AG04449 (cell line): ENCODE data around the gene MYO1G.

ENCODE experiments used
- CTCF ChIA-PET: fragments of 350-600 bp; formaldehyde crosslinking; extraction: SDS; loops from one replicate; lab custom pipeline; 2021; ENCODE audit warnings: antibody characterized with exemption; lab: Yijun Ruan, JAX
- POLR2A ChIA-PET: fragments of 400-600, 350-600 bp; formaldehyde crosslinking; extraction: SDS; loops from one replicate; lab custom pipeline; 2020; ENCODE audit warnings: antibody characterized with exemption, inconsistent platforms; lab: Yijun Ruan, JAX
- DNase-seq: peaks from one replicate; pipeline ENCODE4 v3.0.0-alpha.2; 2010; ENCODE audit warnings: low read depth, low spot score
- H3K4me3 ChIP-seq: 2 replicates; pipeline ENCODE4 v1.5.1; 2011; ENCODE audit warnings: low read depth, mild to moderate bottlenecking, control low read depth, low read length
- TF ChIP-seq, protein P1 (sequence below): IDR thresholded peaks from one replicate; pipeline ENCODE4 v1.5.1; 2011; ENCODE audit warnings: mild to moderate bottlenecking, moderate library complexity, low read length, control low read depth, inconsistent platforms; ENCODE audit not compliant: insufficient read depth; ENCODE audit errors: missing control alignments

MYO1G gene

DNA sequence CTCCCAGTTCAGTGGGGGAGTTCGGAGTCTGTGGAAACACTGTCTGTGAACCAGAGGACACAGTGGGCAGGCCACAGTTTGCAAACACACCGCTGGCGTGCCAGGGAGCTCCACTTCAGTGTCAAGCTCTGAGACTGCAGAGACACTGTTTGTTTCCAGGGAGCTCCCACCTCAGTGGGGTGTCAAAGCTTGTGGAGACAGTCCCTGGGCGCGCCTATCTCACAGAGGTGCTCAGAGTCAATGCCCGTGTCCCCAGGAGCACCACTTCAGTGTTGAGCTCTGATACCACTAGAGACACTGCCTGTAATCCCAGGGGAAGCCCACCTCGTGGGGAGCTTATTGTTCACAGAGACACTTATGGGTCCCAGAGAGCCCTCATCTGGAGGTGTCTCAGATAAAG is 4.3 kb downstream of the MYO1G start:
- H3K4me3 ChIP-seq: no peak overlapping the region
- TF ChIP-seq, protein P1, sequence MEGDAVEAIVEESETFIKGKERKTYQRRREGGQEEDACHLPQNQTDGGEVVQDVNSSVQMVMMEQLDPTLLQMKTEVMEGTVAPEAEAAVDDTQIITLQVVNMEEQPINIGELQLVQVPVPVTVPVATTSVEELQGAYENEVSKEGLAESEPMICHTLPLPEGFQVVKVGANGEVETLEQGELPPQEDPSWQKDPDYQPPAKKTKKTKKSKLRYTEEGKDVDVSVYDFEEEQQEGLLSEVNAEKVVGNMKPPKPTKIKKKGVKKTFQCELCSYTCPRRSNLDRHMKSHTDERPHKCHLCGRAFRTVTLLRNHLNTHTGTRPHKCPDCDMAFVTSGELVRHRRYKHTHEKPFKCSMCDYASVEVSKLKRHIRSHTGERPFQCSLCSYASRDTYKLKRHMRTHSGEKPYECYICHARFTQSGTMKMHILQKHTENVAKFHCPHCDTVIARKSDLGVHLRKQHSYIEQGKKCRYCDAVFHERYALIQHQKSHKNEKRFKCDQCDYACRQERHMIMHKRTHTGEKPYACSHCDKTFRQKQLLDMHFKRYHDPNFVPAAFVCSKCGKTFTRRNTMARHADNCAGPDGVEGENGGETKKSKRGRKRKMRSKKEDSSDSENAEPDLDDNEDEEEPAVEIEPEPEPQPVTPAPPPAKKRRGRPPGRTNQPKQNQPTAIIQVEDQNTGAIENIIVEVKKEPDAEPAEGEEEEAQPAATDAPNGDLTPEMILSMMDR: no peak
- POLR2A ChIA-PET: interaction anchor here (1.1 to 4.2 kb wide), 2 partner anchors 12 to 25 kb away, joined by 4 to 19 read pairs; partner anchors contain the start of gene CCM2
- CTCF ChIA-PET: interaction anchor here (0.8 to 6.0 kb wide), 13 partner anchors 8 to 168 kb away, joined by 3 to 80 read pairs (median 5); no protein-coding TSS in a partner anchor
- no peak for DNase-seq

DNA sequence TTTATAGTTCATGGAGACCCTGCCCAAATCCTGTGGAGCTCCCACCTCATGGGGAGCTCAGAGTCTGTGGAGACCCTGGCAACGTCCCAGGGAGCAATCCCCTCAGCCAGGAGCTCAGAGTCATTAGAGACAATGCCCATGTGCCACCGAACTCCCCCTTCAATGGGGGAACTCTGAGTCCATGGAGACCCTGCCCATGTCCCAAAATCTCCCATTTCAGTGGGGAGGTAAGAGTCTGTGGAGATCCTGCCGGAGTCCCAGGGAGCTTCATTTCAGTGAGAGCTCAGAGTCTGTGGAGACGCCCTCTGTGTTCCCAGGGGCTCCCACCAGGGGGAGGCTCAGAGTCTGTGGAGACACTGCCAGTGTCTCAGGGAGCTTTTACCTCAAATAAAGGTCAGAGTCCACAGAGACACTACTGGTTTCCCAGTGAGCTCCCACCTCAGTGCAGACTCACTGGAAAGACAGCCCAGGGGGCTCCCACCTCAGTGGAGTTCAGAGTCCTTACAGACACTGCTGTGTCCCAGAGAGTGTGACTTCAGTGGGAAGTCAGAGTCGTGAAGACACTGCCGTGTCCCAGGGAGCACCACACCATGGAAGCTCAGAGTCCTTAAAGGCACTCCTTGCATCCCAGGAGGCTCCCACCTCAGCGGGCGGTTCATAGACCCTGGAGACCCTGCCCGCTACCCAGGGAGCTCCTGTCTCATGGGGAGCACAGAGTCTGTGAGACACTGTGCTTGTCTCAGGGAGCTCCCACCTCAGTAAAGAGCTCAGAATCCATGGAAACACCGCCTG is 5.0 kb downstream of the MYO1G start:
- DNase-seq: no peak
- H3K4me3 ChIP-seq: no peak overlapping the region
- TF ChIP-seq, protein P1: peak; percentile 39
- POLR2A ChIA-PET: interaction anchor here (0.6 to 4.2 kb wide), 6 partner anchors 8 to 1660 kb away, joined by 3 to 19 read pairs (median 5); partner anchors contain the start of genes CCM2 and TBRG4
- CTCF ChIA-PET: interaction anchor here (0.8 to 6.0 kb wide), 15 partner anchors 9 to 168 kb away, joined by 3 to 80 read pairs (median 5); no protein-coding TSS in a partner anchor

DNA sequence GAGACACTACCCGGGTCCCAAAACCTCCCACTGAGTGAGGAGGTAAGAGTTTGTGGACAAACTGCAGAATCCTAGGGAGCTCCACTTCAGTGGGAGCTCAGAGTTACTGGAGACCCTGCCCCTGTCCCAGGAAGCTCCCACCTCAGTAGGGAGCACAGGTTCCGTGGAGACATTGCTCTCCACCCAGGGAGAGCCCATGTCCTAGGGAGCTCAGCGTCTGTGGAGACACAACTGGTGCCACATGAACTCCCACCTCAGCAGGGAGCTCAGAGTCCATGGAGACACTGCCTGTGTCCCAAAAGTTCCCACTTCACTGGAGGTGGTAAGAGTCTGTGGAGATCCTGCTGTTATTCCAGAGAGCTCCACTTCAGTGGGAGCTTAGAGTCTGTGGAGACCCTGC is 6.3 kb downstream of the MYO1G start:
- ChIA-PET CTCF (interaction anchor here (0.7 to 6.0 kb wide), 12 partner anchors 9 to 164 kb away, joined by 3 to 80 read pairs (median 4); no protein-coding TSS in a partner anchor), POLR2A (interaction anchor here (1.0 to 4.2 kb wide), 4 partner anchors 9 to 139 kb away, joined by 3 to 19 read pairs (median 6); partner anchors contain the start of gene TBRG4)
- H3K4me3 ChIP-seq: no peak overlapping the region
- no peak for DNase-seq
- TF ChIP-seq, protein P1: no peak

DNA sequence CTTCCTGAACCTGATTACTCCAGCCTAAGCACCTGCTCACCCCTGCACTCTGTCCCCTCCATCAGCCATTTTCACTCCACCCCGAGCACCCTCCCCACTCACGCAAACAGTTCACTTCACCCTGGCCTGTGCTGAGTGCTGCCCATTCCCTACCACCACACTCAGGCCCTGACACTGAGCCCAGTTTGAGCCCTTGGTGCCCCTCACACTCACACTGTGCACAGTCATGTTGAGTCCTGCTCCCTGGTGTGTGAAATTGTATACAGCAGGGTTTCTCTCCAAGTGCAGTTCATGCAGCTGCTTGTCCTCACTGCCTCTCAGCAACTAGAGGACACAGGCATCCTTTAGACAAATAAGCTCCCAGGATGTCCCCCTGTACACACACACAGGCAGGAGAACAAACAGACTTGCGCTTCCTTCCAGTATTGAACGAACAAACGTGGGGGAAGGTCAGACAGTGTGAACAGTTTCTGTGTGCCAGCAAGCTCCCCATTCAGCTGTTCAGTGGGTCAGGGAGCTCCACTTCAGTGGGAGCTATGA is 6.8 kb downstream of the MYO1G start:
- POLR2A ChIA-PET: interaction anchor here (1.8 to 4.2 kb wide), 2 partner anchors 15 to 86 kb away, joined by 7 to 19 read pairs; no protein-coding TSS in a partner anchor
- CTCF ChIA-PET: interaction anchor here (1.1 to 6.0 kb wide), 8 partner anchors 9 to 165 kb away, joined by 3 to 80 read pairs (median 8); no protein-coding TSS in a partner anchor
- TF ChIP-seq, protein P1: no peak
- no peak overlapping the region for H3K4me3 ChIP-seq
- DNase-seq: no peak

DNA sequence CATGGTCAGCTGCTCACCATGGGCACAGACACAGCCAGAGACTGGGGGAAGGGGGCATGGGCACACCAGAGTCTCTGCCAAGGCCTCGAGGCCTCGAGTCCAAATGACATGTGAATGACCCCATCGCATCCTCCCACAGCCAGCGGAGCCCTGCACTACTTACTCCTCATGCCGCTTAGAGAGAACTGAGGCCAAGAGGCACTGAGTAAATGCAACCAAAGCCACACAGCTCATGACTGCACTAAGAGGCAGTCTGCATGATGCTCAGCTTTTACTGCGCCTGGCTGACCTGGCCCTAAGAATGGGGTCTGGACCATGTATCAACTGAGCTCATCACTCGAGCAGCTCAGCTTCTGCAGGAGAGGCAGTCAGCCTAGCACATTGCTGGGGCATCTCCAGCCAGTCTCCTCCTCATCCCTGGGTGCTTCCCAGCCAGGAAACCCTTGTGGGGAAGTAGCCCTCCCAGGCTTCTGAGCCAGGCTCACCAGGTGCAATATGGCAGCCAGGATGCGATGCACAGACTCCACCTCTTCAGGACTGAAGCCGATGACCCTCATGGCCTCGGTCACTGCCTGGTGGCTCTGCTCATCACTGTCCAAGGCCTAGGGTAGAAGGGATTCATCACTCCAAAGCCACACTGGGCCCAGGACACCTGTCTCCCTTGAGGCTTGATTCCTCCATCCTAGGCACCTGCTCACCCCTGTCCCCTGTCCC is 7.5 kb downstream of the MYO1G start:
- DNase-seq: no peak
- TF ChIP-seq, protein P1: no peak
- ChIA-PET POLR2A (interaction anchor here (4.2 kb wide), 1 partner anchor 15 kb away, joined by 19 read pairs; no protein-coding TSS in a partner anchor), CTCF (interaction anchor here (1.0 to 6.0 kb wide), 4 partner anchors 11 to 165 kb away, joined by 3 to 80 read pairs (median 4); no protein-coding TSS in a partner anchor)
- H3K4me3 ChIP-seq: no peak overlapping the region
